Glutamatergic neuron (in vitro differentiated cells): ENCODE results near the gene PTPRG. TPM values are rescaled to one million over a fixed set of nuclear protein-coding genes. Genes with fewer than 3 reads are reported as not detected.

ENCODE experiments used
- DNase-seq: peaks from one replicate; pipeline ENCODE4 v3.0.0; 2022
- H3K27ac Mint-ChIP-seq: one replicate; pipeline ENCODE4 v1.8.0; 2020; ENCODE audit warnings: mild to moderate bottlenecking, mixed read lengths, inconsistent platforms; ENCODE audit not compliant: unreplicated experiment
- H3K27me3 Mint-ChIP-seq: one replicate; pipeline ENCODE4 v1.8.0; 2020; ENCODE audit warnings: mild to moderate bottlenecking, moderate library complexity, mixed read lengths, inconsistent platforms; ENCODE audit not compliant: unreplicated experiment
- H3K36me3 Mint-ChIP-seq: one replicate; pipeline ENCODE4 v1.8.0; 2020; ENCODE audit warnings: mild to moderate bottlenecking, mixed read lengths, inconsistent platforms; ENCODE audit not compliant: unreplicated experiment
- H3K4me1 Mint-ChIP-seq: one replicate; pipeline ENCODE4 v1.8.0; 2020; ENCODE audit warnings: mild to moderate bottlenecking, low read depth, mixed read lengths, inconsistent platforms; ENCODE audit not compliant: unreplicated experiment
- H3K4me3 Mint-ChIP-seq: one replicate; pipeline ENCODE4 v1.8.0; 2020; ENCODE audit warnings: mild to moderate bottlenecking, mixed read lengths, inconsistent platforms; ENCODE audit not compliant: unreplicated experiment
- H3K9me3 Mint-ChIP-seq: one replicate; pipeline ENCODE4 v1.8.0; 2020; ENCODE audit warnings: mild to moderate bottlenecking, moderate library complexity, mixed read lengths, inconsistent platforms; ENCODE audit not compliant: unreplicated experiment
- CTCF ChIP-seq: fragments of 200-600 bp; sonication (generic); IDR thresholded peaks from one replicate; pipeline ENCODE4 v1.5.0; 2021; ENCODE audit not compliant: partially characterized antibody, unreplicated experiment
- total RNA-seq: library from RNA; stranded (reverse); fragmentation: NEBNext Ultra II Directional; extraction: Animal tissue kit (Norgen Biotek cat#: 25700); gene quantifications from one replicate; pipeline ENCODE4 v1.2.1, GENCODE V29; 2021; ENCODE audit not compliant: unreplicated experiment

The PTPRG gene
- total RNA-seq, 1 donor from 2014 or later = 52.1 TPM

- DNase-seq = no peak
- Mint-ChIP-seq H3K36me3 (no peaks in the 10 kb centered on the region), H3K27ac (no peak overlapping the region), H3K9me3 (peaks cover 2% of the 10 kb centered on the region), H3K27me3 (no peaks in the 10 kb centered on the region), H3K4me3 (no peak overlapping the region), H3K4me1 (peaks cover 20% of the 10 kb centered on the region)
- no peak for TF ChIP-seq CTCF
Observed at GRCh38 chr3:61892891-61893290, 331.5 kb downstream of the PTPRG start.

GRCh38 chr3:61893840-61894566, 332.6 kb downstream of the PTPRG start:
- no peak for DNase-seq
- no peak for TF ChIP-seq CTCF
- Mint-ChIP-seq H3K4me1 (peaks cover 18% of the 10 kb centered on the region), H3K4me3 (no peak overlapping the region), H3K36me3 (no peaks in the 10 kb centered on the region), H3K27me3 (no peaks in the 10 kb centered on the region), H3K27ac (no peak overlapping the region), H3K9me3 (peaks cover 2% of the 10 kb centered on the region)

- Mint-ChIP-seq H3K4me1 (peaks cover 27% of the 10 kb centered on the region), H3K4me3 (no peak overlapping the region), H3K27me3 (no peaks in the 10 kb centered on the region), H3K27ac (no peak overlapping the region), H3K36me3 (no peaks in the 10 kb centered on the region), H3K9me3 (peaks cover 7% of the 10 kb centered on the region)
- TF ChIP-seq CTCF = no peak
- DNase-seq = no peak
Observed at GRCh38 chr3:61894988-61895935, 333.9 kb downstream of the PTPRG start.

- Mint-ChIP-seq H3K4me3 (no peak overlapping the region), H3K27me3 (no peaks in the 10 kb centered on the region), H3K9me3 (peaks cover 7% of the 10 kb centered on the region), H3K4me1 (peaks cover 33% of the 10 kb centered on the region), H3K36me3 (no peaks in the 10 kb centered on the region), H3K27ac (no peak overlapping the region)
- no peak for DNase-seq
- TF ChIP-seq CTCF = no peak
Observed at GRCh38 chr3:61896251-61896650, 334.9 kb downstream of the PTPRG start.

GRCh38 chr3:61897848-61898247, 336.5 kb downstream of the PTPRG start:
- H3K4me1 Mint-ChIP-seq = peaks cover 45% of the 10 kb centered on the region
- H3K9me3 Mint-ChIP-seq = peaks cover 7% of the 10 kb centered on the region
- DNase-seq = no peak
- H3K27ac Mint-ChIP-seq = no peak overlapping the region
- TF ChIP-seq CTCF = no peak
- H3K4me3 Mint-ChIP-seq = no peak overlapping the region
- no peaks in the 10 kb centered on the region for H3K36me3 Mint-ChIP-seq
- no peaks in the 10 kb centered on the region for H3K27me3 Mint-ChIP-seq
